Vagina (tissue), 2 donors: ENCODE measurements around the gene SLC1A5.

Experiments used
- CTCF ChIP-seq, 3 experiments: fragments of 450-650 bp in 2 of 3; fragments of 200-600 bp in 1 of 3; sonication (generic) in 1 of 3; IDR thresholded peaks; one replicate each; pipeline ENCODE4 v1.5.1; 2017 to 2019; ENCODE audit warnings: antibody characterized with exemption in 3 of 3, mild to moderate bottlenecking in 2 of 3, moderate library complexity in 2 of 3
- POLR2A ChIP-seq, 2 donors: fragments of 450-650 bp; IDR thresholded peaks; one replicate each; pipeline ENCODE4 v1.6.1; 2017; ENCODE audit warnings: antibody characterized with exemption in 2 of 2, mild to moderate bottlenecking in 2 of 2, moderate library complexity in 2 of 2

- no peak for TF ChIP-seq POLR2A (IDR thresholded peaks at IDR 0.05)
- no peak for TF ChIP-seq CTCF (IDR thresholded peaks at IDR 0.05)
Measured at GRCh38 chr19:46786236-46787039, 2.0 kb downstream of the SLC1A5 start.
